MM.1S (cell line): ENCODE measurements around the gene TSN.

Experiments
- DNase-seq: peaks from one replicate; pipeline ENCODE4 v3.0.0-alpha.2; 2015
- H2AFZ ChIP-seq: fragments of 300-600 bp; sonication (generic); 2 replicates; pipeline ENCODE4 v1.6.0; 2016; ENCODE audit warnings: antibody characterized with exemption, low read length
- H3F3A ChIP-seq: fragments of 300-600 bp; sonication (generic); 2 replicates; pipeline ENCODE4 v1.6.1; 2016; ENCODE audit warnings: mild to moderate bottlenecking, antibody characterized with exemption, low read length, moderate library complexity, mixed read lengths; ENCODE audit not compliant: insufficient read depth
- H3K27ac ChIP-seq: fragments of 300-600 bp; sonication (generic); 2 replicates; pipeline ENCODE4 v1.5.1; 2016; ENCODE audit warnings: mild to moderate bottlenecking, low read length
- H3K27me3 ChIP-seq: fragments of 300-600 bp; sonication (generic); replicated peaks from 2 replicates; pipeline ENCODE4 v1.6.0; 2016; ENCODE audit warnings: low read length; ENCODE audit not compliant: insufficient read depth
- H3K36me3 ChIP-seq: fragments of 300-600 bp; sonication (generic); replicated peaks from 2 replicates; pipeline ENCODE4 v1.6.1; 2016; ENCODE audit warnings: mild to moderate bottlenecking, low read length, mixed read lengths; ENCODE audit not compliant: insufficient read depth
- H3K4me1 ChIP-seq: fragments of 300-600 bp; sonication (generic); 2 replicates; pipeline ENCODE4 v1.6.1; 2016; ENCODE audit warnings: low read length, mixed read lengths
- H3K4me2 ChIP-seq: fragments of 300-600 bp; sonication (generic); 2 replicates; pipeline ENCODE4 v1.6.0; 2016; ENCODE audit warnings: low read depth, low read length
- H3K4me3 ChIP-seq: fragments of 300-600 bp; sonication (generic); 2 replicates; pipeline ENCODE4 v1.5.1; 2016; ENCODE audit warnings: low read length, mixed read lengths
- H3K79me2 ChIP-seq: fragments of 300-600 bp; sonication (generic); 2 replicates; pipeline ENCODE4 v1.6.1; 2016; ENCODE audit warnings: mixed run types, low read length, mixed read lengths
- H3K9ac ChIP-seq: fragments of 300-600 bp; sonication (generic); 2 replicates; pipeline ENCODE4 v1.6.1; 2016; ENCODE audit warnings: low read length, mixed read lengths
- H3K9me2 ChIP-seq: fragments of 300-600 bp; sonication (generic); replicated peaks from 2 replicates; pipeline ENCODE4 v1.6.1; 2016; ENCODE audit warnings: mild to moderate bottlenecking, low read length, mixed read lengths; ENCODE audit not compliant: insufficient read depth
- H3K9me3 ChIP-seq: fragments of 300-600 bp; sonication (generic); replicated peaks from 2 replicates; pipeline ENCODE4 v1.6.1; 2016; ENCODE audit warnings: mild to moderate bottlenecking, low read length, mixed read lengths; ENCODE audit not compliant: insufficient read depth
- H4K20me1 ChIP-seq: fragments of 300-600 bp; sonication (generic); 2 replicates; pipeline ENCODE4 v1.6.1; 2016; ENCODE audit warnings: mild to moderate bottlenecking, low read length, moderate library complexity, mixed read lengths; ENCODE audit not compliant: insufficient read depth
- EZH2 ChIP-seq: fragments of 300-600 bp; sonication (generic); optimal IDR thresholded peaks from 2 replicates; pipeline ENCODE3; 2017; ENCODE audit warnings: low read depth, mild to moderate bottlenecking, antibody characterized with exemption, low read length, mixed read lengths
- EZH2phosphoT487 ChIP-seq: fragments of 300-600 bp; sonication (generic); IDR thresholded peaks from 2 replicates; pipeline ENCODE4 v1.6.1; 2018; ENCODE audit warnings: antibody characterized with exemption, low read length
- TF ChIP-seq, protein P1 (sequence below): fragments of 300-600 bp; sonication (generic); IDR thresholded peaks from 2 replicates; pipeline ENCODE4 v1.5.1; 2016; ENCODE audit warnings: antibody characterized with exemption, low read length, mixed read lengths

Gene TSN

DNA sequence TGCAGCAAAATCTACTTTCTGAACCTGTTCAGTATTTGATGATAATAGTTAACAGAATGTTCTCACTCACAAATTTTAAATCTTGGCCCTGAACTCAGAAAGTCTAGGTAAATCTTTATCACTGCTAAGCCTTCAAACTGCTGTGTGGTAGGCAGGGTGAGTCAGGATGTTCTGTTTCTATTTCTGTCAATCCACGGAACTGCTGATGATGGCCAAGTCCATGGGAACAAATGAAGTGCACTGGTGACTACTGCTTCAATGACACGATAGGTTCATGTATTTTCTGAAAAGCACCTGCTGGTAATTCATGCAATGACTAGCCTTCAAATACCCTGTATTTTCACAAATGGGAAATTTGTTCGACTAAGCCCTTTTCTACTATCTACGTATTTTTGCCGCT lies 33.0 kb upstream of the TSN start:
- H3K9ac ChIP-seq: no peak overlapping the region
- DNase-seq: no peak
- H3K27ac ChIP-seq: no peak overlapping the region
- no peaks in the 10 kb centered on the region for H3K9me3 ChIP-seq
- H3K9me2 ChIP-seq: no peaks in the 10 kb centered on the region
- no peaks in the 10 kb centered on the region; the same call in 1 of the 2 replicates for H3K36me3 ChIP-seq
- no peak for TF ChIP-seq EZH2
- TF ChIP-seq EZH2phosphoT487: no peak
- TF ChIP-seq, protein P1, sequence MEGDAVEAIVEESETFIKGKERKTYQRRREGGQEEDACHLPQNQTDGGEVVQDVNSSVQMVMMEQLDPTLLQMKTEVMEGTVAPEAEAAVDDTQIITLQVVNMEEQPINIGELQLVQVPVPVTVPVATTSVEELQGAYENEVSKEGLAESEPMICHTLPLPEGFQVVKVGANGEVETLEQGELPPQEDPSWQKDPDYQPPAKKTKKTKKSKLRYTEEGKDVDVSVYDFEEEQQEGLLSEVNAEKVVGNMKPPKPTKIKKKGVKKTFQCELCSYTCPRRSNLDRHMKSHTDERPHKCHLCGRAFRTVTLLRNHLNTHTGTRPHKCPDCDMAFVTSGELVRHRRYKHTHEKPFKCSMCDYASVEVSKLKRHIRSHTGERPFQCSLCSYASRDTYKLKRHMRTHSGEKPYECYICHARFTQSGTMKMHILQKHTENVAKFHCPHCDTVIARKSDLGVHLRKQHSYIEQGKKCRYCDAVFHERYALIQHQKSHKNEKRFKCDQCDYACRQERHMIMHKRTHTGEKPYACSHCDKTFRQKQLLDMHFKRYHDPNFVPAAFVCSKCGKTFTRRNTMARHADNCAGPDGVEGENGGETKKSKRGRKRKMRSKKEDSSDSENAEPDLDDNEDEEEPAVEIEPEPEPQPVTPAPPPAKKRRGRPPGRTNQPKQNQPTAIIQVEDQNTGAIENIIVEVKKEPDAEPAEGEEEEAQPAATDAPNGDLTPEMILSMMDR: no peak
- no peaks in the 10 kb centered on the region for H4K20me1 ChIP-seq
- H3K4me1 ChIP-seq: no peaks in the 10 kb centered on the region
- H3K27me3 ChIP-seq: no peaks in the 10 kb centered on the region
- H3K79me2 ChIP-seq: no peaks in the 10 kb centered on the region
- H3K4me3 ChIP-seq: no peak overlapping the region
- H3K4me2 ChIP-seq: no peak overlapping the region
- H3F3A ChIP-seq: no peaks in the 10 kb centered on the region
- no peak overlapping the region for H2AFZ ChIP-seq

DNA sequence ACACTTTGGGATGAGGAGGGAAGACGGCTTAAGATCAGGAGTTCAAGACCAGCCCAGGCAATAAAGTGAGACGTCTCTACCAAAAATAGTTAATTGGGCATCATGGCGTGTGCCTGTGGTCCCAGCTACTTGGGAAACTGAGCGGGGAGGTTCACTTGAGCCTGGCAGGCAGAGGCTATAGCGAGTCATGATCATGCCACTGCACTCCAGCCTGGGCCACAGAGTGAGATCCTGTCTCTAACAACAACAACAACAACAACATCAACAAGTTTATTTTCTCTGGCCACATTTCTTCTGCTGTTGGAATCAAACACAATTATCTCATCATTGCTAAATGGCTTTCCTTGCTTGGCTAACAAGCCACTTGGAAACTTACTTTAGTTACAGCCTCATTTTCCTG lies 32.1 kb upstream of the TSN start:
- no peaks in the 10 kb centered on the region for H3K79me2 ChIP-seq
- H3K27me3 ChIP-seq: no peaks in the 10 kb centered on the region
- TF ChIP-seq EZH2phosphoT487 (no peak), EZH2 (no peak)
- TF ChIP-seq, protein P1: no peak
- no peak overlapping the region for H3K4me3 ChIP-seq
- no peak overlapping the region for H3K4me2 ChIP-seq
- no peaks in the 10 kb centered on the region for H3K9me2 ChIP-seq
- no peak overlapping the region for H3K27ac ChIP-seq
- no peaks in the 10 kb centered on the region for H3K4me1 ChIP-seq
- DNase-seq: no peak
- H3K36me3 ChIP-seq: no peaks in the 10 kb centered on the region; the same call in 1 of the 2 replicates
- H3F3A ChIP-seq: no peaks in the 10 kb centered on the region
- H3K9ac ChIP-seq: no peak overlapping the region
- no peaks in the 10 kb centered on the region for H3K9me3 ChIP-seq
- H2AFZ ChIP-seq: no peak overlapping the region
- H4K20me1 ChIP-seq: no peaks in the 10 kb centered on the region

DNA sequence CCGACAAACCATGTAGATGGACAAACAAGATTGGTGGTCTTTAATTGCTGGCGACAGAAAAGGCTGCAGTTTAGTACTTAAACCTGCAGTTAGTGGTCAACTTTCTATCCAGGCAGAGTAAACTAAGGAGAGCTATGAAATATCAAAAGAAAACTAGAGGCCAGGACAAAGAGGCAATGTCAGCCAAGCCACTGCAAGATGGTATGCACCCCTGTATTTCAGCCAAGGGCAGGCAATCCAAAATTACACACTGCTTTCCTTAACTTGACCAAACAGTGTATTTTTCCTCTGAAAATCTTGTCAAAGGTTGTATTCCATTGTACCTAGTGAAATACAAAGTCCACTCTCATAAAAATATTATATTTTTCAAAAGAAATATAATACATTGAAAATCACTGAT lies 28.1 kb upstream of the TSN start:
- no peaks in the 10 kb centered on the region for H4K20me1 ChIP-seq
- H3K79me2 ChIP-seq: peaks cover 17% of the 10 kb centered on the region
- TF ChIP-seq EZH2phosphoT487 (no peak), EZH2 (no peak)
- TF ChIP-seq, protein P1: no peak
- no peaks in the 10 kb centered on the region for H3K9me2 ChIP-seq
- H3K36me3 ChIP-seq: peaks cover 9% of the 10 kb centered on the region
- no peaks in the 10 kb centered on the region for H3K27me3 ChIP-seq
- no peak for DNase-seq
- H3K4me3 ChIP-seq: no peak overlapping the region
- H3K9ac ChIP-seq: no peak overlapping the region
- H2AFZ ChIP-seq: no peak overlapping the region
- H3F3A ChIP-seq: peaks cover 4% of the 10 kb centered on the region; the same call in 1 of the 2 replicates
- H3K4me2 ChIP-seq: no peak overlapping the region
- H3K4me1 ChIP-seq: no peaks in the 10 kb centered on the region
- H3K9me3 ChIP-seq: no peaks in the 10 kb centered on the region
- no peak overlapping the region for H3K27ac ChIP-seq
